Left lung (tissue), 10 donors: ENCODE data around the gene GDPD5. TPM values are rescaled to one million over a fixed set of nuclear protein-coding genes. Genes with fewer than 3 reads are reported as not detected.

Experiments used
- ATAC-seq: fragments of 200-7000 bp; cut with Tn5 transposase; one replicate; pipeline ENCODE4 v1.9.1; 2020; ENCODE audit warnings: moderate library complexity
- DNase-seq, 4 donors: peaks; one replicate each; pipeline ENCODE4 v3.0.0-alpha.2; 2013 to 2020
- H3K27ac ChIP-seq, 2 donors: fragments of 200-600 bp; sonication (generic) in 1 of 2; one replicate each; pipeline versions ENCODE4 v1.5.0 to v1.8.0; 2020 to 2021
- H3K27me3 ChIP-seq, 2 donors: fragments of 200-600 bp; sonication (generic) in 1 of 2; one replicate each; pipeline versions ENCODE4 v1.5.0 to v1.8.0; 2020 to 2021
- H3K36me3 ChIP-seq, 2 donors: fragments of 200-600 bp; sonication (generic) in 1 of 2; one replicate each; pipeline versions ENCODE4 v1.5.0 to v1.8.0; 2020 to 2021
- H3K4me1 ChIP-seq, 2 donors: fragments of 200-600 bp; one replicate each; pipeline ENCODE4 v1.8.0; 2021
- H3K4me3 ChIP-seq, 2 donors: fragments of 200-600 bp; sonication (generic) in 1 of 2; one replicate each; pipeline versions ENCODE4 v1.5.0 to v1.8.0; 2020 to 2021; ENCODE audit warnings: mild to moderate bottlenecking in 1 of 2
- H3K9me3 ChIP-seq, 2 donors: fragments of 200-600 bp; sonication (generic) in 1 of 2; one replicate each; pipeline versions ENCODE4 v1.5.0 to v1.8.0; 2020 to 2021
- intact Hi-C, 2 donors: fragments of 100-400 bp; cut with DNase I; formaldehyde crosslinking; loops; one replicate each; pipeline versions ENCODE4 v1.11.2 to v1.14.2; 2022
- polyA plus RNA-seq, 6 donors: library from polyadenylated mRNA; unstranded; fragments of 120-200 nt; gene quantifications; one replicate each; pipeline ENCODE4 v1.2.1, GENCODE V29; 2013; ENCODE audit not compliant: insufficient read length in 6 of 6
- total RNA-seq, 2 donors: library from RNA; stranded (reverse); fragmentation: NEBNext Ultra II Directional; extraction: Animal tissue kit (Norgen Biotek cat#: 25700); gene quantifications; one replicate each; pipeline ENCODE4 v1.2.1, GENCODE V29; 2021
- TF ChIP-seq, protein P1 (sequence below), 2 donors: fragments of 200-600 bp; sonication (generic) in 1 of 2; IDR thresholded peaks; one replicate each; pipeline versions ENCODE4 v1.5.0 to v1.8.0; 2021; ENCODE audit warnings: antibody characterized with exemption in 2 of 2
- donor health status: DM: no; HTN: yes; CAD: no.
- donor health status: DM: no; HTN: no; CAD: no.

The GDPD5 gene
- total and polyA plus RNA-seq, 8 donors = 10.5 to 34.8 (median 27.6) TPM

- intact Hi-C loops = no loop called here
- DNase-seq (peak; percentile 49 to 81 (median 69)), ATAC-seq (peak; percentile 57)
- H3K4me1 ChIP-seq = peaks cover 17 to 29% of the 10 kb centered on the region in 2 donors
- H3K36me3 ChIP-seq = no peaks in the 10 kb centered on the region
- H3K27me3 ChIP-seq = no peaks in the 10 kb centered on the region
- H3K27ac ChIP-seq = peak overlapping the region; percentile 37 to 64
- TF ChIP-seq, protein P1, sequence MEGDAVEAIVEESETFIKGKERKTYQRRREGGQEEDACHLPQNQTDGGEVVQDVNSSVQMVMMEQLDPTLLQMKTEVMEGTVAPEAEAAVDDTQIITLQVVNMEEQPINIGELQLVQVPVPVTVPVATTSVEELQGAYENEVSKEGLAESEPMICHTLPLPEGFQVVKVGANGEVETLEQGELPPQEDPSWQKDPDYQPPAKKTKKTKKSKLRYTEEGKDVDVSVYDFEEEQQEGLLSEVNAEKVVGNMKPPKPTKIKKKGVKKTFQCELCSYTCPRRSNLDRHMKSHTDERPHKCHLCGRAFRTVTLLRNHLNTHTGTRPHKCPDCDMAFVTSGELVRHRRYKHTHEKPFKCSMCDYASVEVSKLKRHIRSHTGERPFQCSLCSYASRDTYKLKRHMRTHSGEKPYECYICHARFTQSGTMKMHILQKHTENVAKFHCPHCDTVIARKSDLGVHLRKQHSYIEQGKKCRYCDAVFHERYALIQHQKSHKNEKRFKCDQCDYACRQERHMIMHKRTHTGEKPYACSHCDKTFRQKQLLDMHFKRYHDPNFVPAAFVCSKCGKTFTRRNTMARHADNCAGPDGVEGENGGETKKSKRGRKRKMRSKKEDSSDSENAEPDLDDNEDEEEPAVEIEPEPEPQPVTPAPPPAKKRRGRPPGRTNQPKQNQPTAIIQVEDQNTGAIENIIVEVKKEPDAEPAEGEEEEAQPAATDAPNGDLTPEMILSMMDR (IDR thresholded peaks at IDR 0.05) = no peak
- no peaks in the 10 kb centered on the region for H3K9me3 ChIP-seq
- H3K4me3 ChIP-seq = peak overlapping the region in 1 of 2 donors; percentile 18
Measured at GRCh38 chr11:75474878-75475766, 50.6 kb downstream of the GDPD5 start.

DNA sequence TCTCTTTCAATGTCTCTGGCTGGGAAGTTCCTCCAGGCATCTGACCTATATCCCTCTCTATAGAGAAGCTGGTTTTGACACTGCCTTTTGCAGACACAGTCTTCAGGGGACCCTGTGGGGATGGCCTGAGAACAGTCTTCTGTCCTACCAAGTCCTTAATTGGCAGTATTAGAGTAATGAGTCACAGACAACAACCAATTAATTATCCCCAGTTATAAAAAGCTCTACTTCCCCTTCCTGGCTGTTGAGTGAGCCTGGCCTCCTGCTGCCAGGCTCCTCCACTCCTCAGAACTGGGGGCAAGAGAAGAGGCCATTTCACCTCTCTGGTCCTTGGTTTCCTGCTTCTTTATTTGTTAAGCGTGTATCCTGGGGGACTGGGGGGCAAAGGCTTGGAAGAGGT lies 51.5 kb downstream of the GDPD5 start:
- Histone ChIP-seq H3K27ac (no peak overlapping the region), H3K4me1 (peaks cover 17 to 29% of the 10 kb centered on the region in 2 donors), H3K27me3 (no peaks in the 10 kb centered on the region), H3K4me3 (no peak overlapping the region), H3K9me3 (no peaks in the 10 kb centered on the region), H3K36me3 (no peaks in the 10 kb centered on the region)
- no peak for DNase-seq
- TF ChIP-seq, protein P1 (IDR thresholded peaks at IDR 0.05) = no peak
- no peak for ATAC-seq
- intact Hi-C loops = no loop called here

- H3K4me1 ChIP-seq = peaks cover 20 to 32% of the 10 kb centered on the region in 2 donors
- intact Hi-C loops = no loop called here
- no peak for ATAC-seq
- no peaks in the 10 kb centered on the region for H3K27me3 ChIP-seq
- DNase-seq = peak in 1 of 4 donors; percentile 54
- H3K36me3 ChIP-seq = no peaks in the 10 kb centered on the region
- H3K4me3 ChIP-seq = no peak overlapping the region
- no peaks in the 10 kb centered on the region for H3K9me3 ChIP-seq
- TF ChIP-seq, protein P1 (IDR thresholded peaks at IDR 0.05) = no peak
- H3K27ac ChIP-seq = no peak overlapping the region
Measured at GRCh38 chr11:75473684-75474083, 52.1 kb downstream of the GDPD5 start.

- intact Hi-C loops = no loop called here
- no peaks in the 10 kb centered on the region for H3K9me3 ChIP-seq
- no peak overlapping the region for H3K27ac ChIP-seq
- DNase-seq (peak in 1 of 4 donors; percentile 46), ATAC-seq (no peak)
- H3K4me3 ChIP-seq = no peak overlapping the region
- H3K36me3 ChIP-seq = no peaks in the 10 kb centered on the region
- TF ChIP-seq, protein P1 (IDR thresholded peaks at IDR 0.05) = no peak
- H3K4me1 ChIP-seq = peaks cover 20 to 37% of the 10 kb centered on the region in 2 donors
- no peaks in the 10 kb centered on the region for H3K27me3 ChIP-seq
Measured at GRCh38 chr11:75472081-75472732, 53.5 kb downstream of the GDPD5 start.
